GM15510 (cell line): Measurements from ENCODE around the gene MTUS2.

Experiments used
- POLR2A ChIP-seq: IDR thresholded peaks from 3 replicates; pipeline ENCODE4 v1.6.1; 2011; ENCODE audit warnings: borderline replicate concordance; ENCODE audit not compliant: insufficient read length; ENCODE audit errors: extremely low read depth

The MTUS2 gene

GRCh38 chr13:29165216-29165615 lies 345.1 kb downstream of the MTUS2 start:
- no peak for TF ChIP-seq POLR2A

- no peak for TF ChIP-seq POLR2A
These were observed 345.7 kb downstream of the MTUS2 start for GRCh38 chr13:29165840-29166239.

GRCh38 chr13:29170436-29171082 lies 350.4 kb downstream of the MTUS2 start:
- TF ChIP-seq POLR2A = no peak

- TF ChIP-seq POLR2A = no peak
These were observed 351.1 kb downstream of the MTUS2 start for GRCh38 chr13:29171244-29171643.

GRCh38 chr13:29174093-29174492 lies 354.0 kb downstream of the MTUS2 start:
- TF ChIP-seq POLR2A = no peak

- no peak for TF ChIP-seq POLR2A
These were observed 355.2 kb downstream of the MTUS2 start for GRCh38 chr13:29175250-29175873.

- no peak for TF ChIP-seq POLR2A
These were observed 359.9 kb downstream of the MTUS2 start for GRCh38 chr13:29180055-29180454.

GRCh38 chr13:29182216-29182615 lies 362.1 kb downstream of the MTUS2 start:
- no peak for TF ChIP-seq POLR2A

GRCh38 chr13:29185926-29186325 lies 365.8 kb downstream of the MTUS2 start:
- no peak for TF ChIP-seq POLR2A

- TF ChIP-seq POLR2A = no peak
These were observed 367.4 kb downstream of the MTUS2 start for GRCh38 chr13:29187584-29187983.

GRCh38 chr13:29190298-29190697 lies 370.2 kb downstream of the MTUS2 start:
- TF ChIP-seq POLR2A = no peak

- TF ChIP-seq POLR2A = no peak
These were observed 372.9 kb downstream of the MTUS2 start for GRCh38 chr13:29193083-29193482.

- no peak for TF ChIP-seq POLR2A
These were observed 375.3 kb downstream of the MTUS2 start for GRCh38 chr13:29195456-29195855.

- TF ChIP-seq POLR2A = no peak
These were observed 376.4 kb downstream of the MTUS2 start for GRCh38 chr13:29196409-29197074.

GRCh38 chr13:29204651-29205050 lies 384.5 kb downstream of the MTUS2 start:
- no peak for TF ChIP-seq POLR2A

- TF ChIP-seq POLR2A = no peak
These were observed 390.5 kb downstream of the MTUS2 start for GRCh38 chr13:29210676-29211075.

- no peak for TF ChIP-seq POLR2A
These were observed 402.3 kb downstream of the MTUS2 start for GRCh38 chr13:29222458-29222857.

- TF ChIP-seq POLR2A = no peak
These were observed 404.1 kb downstream of the MTUS2 start for GRCh38 chr13:29224206-29224605.
